Measurements from ENCODE around the gene EYS.
A peak's percentile ranks its signal among the peaks of the same experiment; 100 is the strongest.

EYS gene

GRCh38 chr6:64680446-64680845 is 1026.6 kb downstream of the EYS start:
- Histone ChIP-seq H2BK15ac (ENCODE audit: low read depth, poor library complexity, severe bottlenecking) (no peak overlapping the region), H3K4me2 (ENCODE audit: low read length, poor library complexity, severe bottlenecking) (no peak overlapping the region), H2BK120ac (ENCODE audit: low read depth, low read length) (peak overlapping the region; percentile 88), H2BK12ac (ENCODE audit: low read length in 2 of 2) (peak overlapping the region in 1 of 2 experiments; percentile 71), H4K91ac (ENCODE audit: low read length) (no peak overlapping the region), H3K4ac (ENCODE audit: low read depth in 1 of 2, low read length in 2 of 2) (peak overlapping the region in 1 of 2 experiments; percentile 41), H4K8ac (ENCODE audit: low read length) (no peak overlapping the region), H3K14ac (ENCODE audit: low read length in 2 of 2) (no peak overlapping the region), H3K27ac (ENCODE audit: low read length, poor library complexity, severe bottlenecking) (peak overlapping the region; percentile 85), H3K18ac (ENCODE audit: low read depth in 1 of 2, low read length in 2 of 2) (peak overlapping the region; percentile 23 to 24), H3K36me3 (ENCODE audit: control insufficient read depth in 1 of 2, insufficient read depth in 2 of 2, low read depth in 1 of 2, low read length in 2 of 2) (no peaks in the 10 kb centered on the region), H2BK5ac (ENCODE audit: low read depth, low read length, poor library complexity, severe bottlenecking) (no peak overlapping the region), H3K23ac (ENCODE audit: low read length in 2 of 2) (no peak overlapping the region), H3K9me3 (ENCODE audit: control insufficient read depth, low read length) (peaks cover 2% of the 10 kb centered on the region), H3K27me3 (ENCODE audit: control insufficient read depth in 1 of 2, insufficient read depth in 1 of 2, low read length in 2 of 2) (no peaks in the 10 kb centered on the region), H3K4me1 (ENCODE audit: control insufficient read depth, insufficient read depth, low read depth, low read length) (peaks cover 7% of the 10 kb centered on the region), H2AFZ (ENCODE audit: low read depth, low read length) (no peak overlapping the region), H3K9ac (ENCODE audit: low read length) (no peak overlapping the region), H3K4me3 (ENCODE audit: insufficient read depth in 1 of 2, low read depth in 1 of 2, low read length in 2 of 2) (no peak overlapping the region), H2AK5ac (ENCODE audit: low read length, severe bottlenecking) (no peak overlapping the region), H3K79me1 (replicated peaks; ENCODE audit: low read length, poor library complexity, severe bottlenecking) (no peaks in the 10 kb centered on the region)
- 22% methylated on average over 1 of the region's 5 CpGs for WGBS
- DNase-seq: peak; percentile 78

DNA sequence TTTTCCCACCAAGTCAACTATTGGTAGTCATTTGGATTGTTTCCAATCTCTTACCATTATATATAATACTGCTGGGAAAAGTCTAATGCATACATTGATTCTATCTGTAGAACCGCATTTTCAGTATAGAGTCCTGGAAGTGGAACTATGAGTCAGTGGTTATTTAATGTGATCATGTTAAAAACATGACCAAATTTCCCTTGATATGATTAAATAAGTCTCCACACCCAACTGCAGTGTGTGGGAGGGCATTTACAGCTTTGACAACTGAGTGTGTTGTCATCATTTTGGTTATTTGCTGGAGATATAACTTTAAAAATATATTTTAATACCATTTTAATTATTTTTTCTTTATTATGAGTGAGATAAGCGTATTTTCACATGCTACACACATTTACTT is 1027.6 kb downstream of the EYS start:
- Histone ChIP-seq H3K27ac (ENCODE audit: low read length, poor library complexity, severe bottlenecking) (no peak overlapping the region), H2BK12ac (ENCODE audit: low read length in 2 of 2) (no peak overlapping the region), H3K27me3 (ENCODE audit: control insufficient read depth in 1 of 2, insufficient read depth in 1 of 2, low read length in 2 of 2) (no peaks in the 10 kb centered on the region), H2AFZ (ENCODE audit: low read depth, low read length) (no peak overlapping the region), H3K36me3 (ENCODE audit: control insufficient read depth in 1 of 2, insufficient read depth in 2 of 2, low read depth in 1 of 2, low read length in 2 of 2) (no peaks in the 10 kb centered on the region), H3K23ac (ENCODE audit: low read length in 2 of 2) (no peak overlapping the region), H2BK5ac (ENCODE audit: low read depth, low read length, poor library complexity, severe bottlenecking) (no peak overlapping the region), H3K9me3 (ENCODE audit: control insufficient read depth, low read length) (peaks cover 2% of the 10 kb centered on the region), H3K4me1 (ENCODE audit: control insufficient read depth, insufficient read depth, low read depth, low read length) (peaks cover 7% of the 10 kb centered on the region), H3K79me1 (replicated peaks; ENCODE audit: low read length, poor library complexity, severe bottlenecking) (no peaks in the 10 kb centered on the region), H4K91ac (ENCODE audit: low read length) (no peak overlapping the region), H3K4me3 (ENCODE audit: insufficient read depth in 1 of 2, low read depth in 1 of 2, low read length in 2 of 2) (no peak overlapping the region), H3K18ac (ENCODE audit: low read depth in 1 of 2, low read length in 2 of 2) (no peak overlapping the region), H2BK15ac (ENCODE audit: low read depth, poor library complexity, severe bottlenecking) (no peak overlapping the region), H3K4ac (ENCODE audit: low read depth in 1 of 2, low read length in 2 of 2) (no peak overlapping the region), H3K4me2 (ENCODE audit: low read length, poor library complexity, severe bottlenecking) (no peak overlapping the region), H3K14ac (ENCODE audit: low read length in 2 of 2) (no peak overlapping the region), H4K8ac (ENCODE audit: low read length) (no peak overlapping the region), H2AK5ac (ENCODE audit: low read length, severe bottlenecking) (no peak overlapping the region), H3K9ac (ENCODE audit: low read length) (no peak overlapping the region), H2BK120ac (ENCODE audit: low read depth, low read length) (no peak overlapping the region)
- no peak for DNase-seq
- WGBS: no CpG with 5 or more reads among the region's 2 CpGs

- Histone ChIP-seq H2AFZ (ENCODE audit: low read depth, low read length) (no peak overlapping the region), H3K4ac (ENCODE audit: low read depth in 1 of 2, low read length in 2 of 2) (no peak overlapping the region), H3K23ac (ENCODE audit: low read length in 2 of 2) (no peak overlapping the region), H4K8ac (ENCODE audit: low read length) (no peak overlapping the region), H3K27me3 (ENCODE audit: control insufficient read depth in 1 of 2, insufficient read depth in 1 of 2, low read length in 2 of 2) (no peaks in the 10 kb centered on the region), H3K27ac (ENCODE audit: low read length, poor library complexity, severe bottlenecking) (no peak overlapping the region), H3K4me2 (ENCODE audit: low read length, poor library complexity, severe bottlenecking) (no peak overlapping the region), H3K79me1 (replicated peaks; ENCODE audit: low read length, poor library complexity, severe bottlenecking) (no peaks in the 10 kb centered on the region), H3K4me1 (ENCODE audit: control insufficient read depth, insufficient read depth, low read depth, low read length) (no peaks in the 10 kb centered on the region), H3K14ac (ENCODE audit: low read length in 2 of 2) (no peak overlapping the region), H2BK15ac (ENCODE audit: low read depth, poor library complexity, severe bottlenecking) (no peak overlapping the region), H3K36me3 (ENCODE audit: control insufficient read depth in 1 of 2, insufficient read depth in 2 of 2, low read depth in 1 of 2, low read length in 2 of 2) (no peaks in the 10 kb centered on the region), H3K9ac (ENCODE audit: low read length) (no peak overlapping the region), H3K4me3 (ENCODE audit: insufficient read depth in 1 of 2, low read depth in 1 of 2, low read length in 2 of 2) (no peak overlapping the region), H2BK5ac (ENCODE audit: low read depth, low read length, poor library complexity, severe bottlenecking) (no peak overlapping the region), H2AK5ac (ENCODE audit: low read length, severe bottlenecking) (no peak overlapping the region), H3K9me3 (ENCODE audit: control insufficient read depth, low read length) (no peaks in the 10 kb centered on the region), H2BK120ac (ENCODE audit: low read depth, low read length) (no peak overlapping the region), H4K91ac (ENCODE audit: low read length) (no peak overlapping the region), H3K18ac (ENCODE audit: low read depth in 1 of 2, low read length in 2 of 2) (no peak overlapping the region), H2BK12ac (ENCODE audit: low read length in 2 of 2) (no peak overlapping the region)
- DNase-seq: peak; percentile 58
- 39% methylated on average over 3 of the region's 4 CpGs for WGBS
Measured at GRCh38 chr6:64672651-64673050, 1034.4 kb downstream of the EYS start.

DNA sequence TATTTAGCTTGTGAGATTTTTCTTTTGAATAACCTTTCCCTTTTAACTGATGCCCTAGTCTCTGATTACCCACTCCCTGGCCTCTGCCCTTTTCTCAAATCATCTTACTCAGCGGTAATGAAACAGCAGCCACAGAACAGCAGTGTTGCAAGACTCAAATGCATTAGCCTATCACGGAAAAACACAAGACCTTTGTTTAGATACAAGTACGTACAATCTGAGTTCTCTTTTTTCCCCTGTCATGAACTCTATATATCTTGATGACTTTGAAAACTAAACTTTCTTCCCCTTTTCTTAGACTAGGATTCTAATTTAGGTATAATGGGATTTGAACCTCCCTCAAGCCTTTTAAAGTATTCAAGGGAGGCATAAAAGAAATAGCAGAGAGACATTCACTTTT is 1034.9 kb downstream of the EYS start:
- no peaks in the 10 kb centered on the region for H3K79me1 ChIP-seq (replicated peaks; ENCODE audit: low read length, poor library complexity, severe bottlenecking)
- WGBS: 4% methylated on average over 3 of the region's 3 CpGs
- no peak overlapping the region for H3K18ac ChIP-seq (ENCODE audit: low read depth in 1 of 2, low read length in 2 of 2)
- no peaks in the 10 kb centered on the region for H3K27me3 ChIP-seq (ENCODE audit: control insufficient read depth in 1 of 2, insufficient read depth in 1 of 2, low read length in 2 of 2)
- no peak overlapping the region for H2BK120ac ChIP-seq (ENCODE audit: low read depth, low read length)
- no peak overlapping the region for H3K4me3 ChIP-seq (ENCODE audit: insufficient read depth in 1 of 2, low read depth in 1 of 2, low read length in 2 of 2)
- no peaks in the 10 kb centered on the region for H3K4me1 ChIP-seq (ENCODE audit: control insufficient read depth, insufficient read depth, low read depth, low read length)
- no peak overlapping the region for H2AK5ac ChIP-seq (ENCODE audit: low read length, severe bottlenecking)
- H4K8ac ChIP-seq (ENCODE audit: low read length): no peak overlapping the region
- H2AFZ ChIP-seq (ENCODE audit: low read depth, low read length): no peak overlapping the region
- H3K23ac ChIP-seq (ENCODE audit: low read length in 2 of 2): no peak overlapping the region
- no peak overlapping the region for H2BK5ac ChIP-seq (ENCODE audit: low read depth, low read length, poor library complexity, severe bottlenecking)
- H3K4ac ChIP-seq (ENCODE audit: low read depth in 1 of 2, low read length in 2 of 2): no peak overlapping the region
- no peak overlapping the region for H3K14ac ChIP-seq (ENCODE audit: low read length in 2 of 2)
- no peak overlapping the region for H4K91ac ChIP-seq (ENCODE audit: low read length)
- no peak overlapping the region for H3K4me2 ChIP-seq (ENCODE audit: low read length, poor library complexity, severe bottlenecking)
- DNase-seq: peak; percentile 90
- no peak overlapping the region for H3K9ac ChIP-seq (ENCODE audit: low read length)
- no peaks in the 10 kb centered on the region for H3K36me3 ChIP-seq (ENCODE audit: control insufficient read depth in 1 of 2, insufficient read depth in 2 of 2, low read depth in 1 of 2, low read length in 2 of 2)
- H2BK12ac ChIP-seq (ENCODE audit: low read length in 2 of 2): no peak overlapping the region
- H3K9me3 ChIP-seq (ENCODE audit: control insufficient read depth, low read length): no peaks in the 10 kb centered on the region
- no peak overlapping the region for H3K27ac ChIP-seq (ENCODE audit: low read length, poor library complexity, severe bottlenecking)
- no peak overlapping the region for H2BK15ac ChIP-seq (ENCODE audit: low read depth, poor library complexity, severe bottlenecking)

Measured in mesenchymal stem cell (in vitro differentiated cells and primary cell).